ENCODE data around the gene SORBS2. TPM values are rescaled to one million over a fixed set of nuclear protein-coding genes. Genes with fewer than 3 reads are reported as not detected.

The SORBS2 gene
- total and polyA plus RNA-seq, 2 donors (not counting 1 experiment from before 2014, with no cell fraction given), result 0.33 to 3.0 TPM

GRCh38 chr4:185841451-185841850, 29.5 kb upstream of the SORBS2 start:
- H3K4me3 ChIP-seq (replicated peaks in 1 of 4; ENCODE audit: control extremely low read depth in 1 of 4, insufficient read depth in 1 of 4, low read depth in 3 of 4, low read length in 4 of 4), result no peak overlapping the region
- no peaks in the 10 kb centered on the region for H3K27me3 ChIP-seq (ENCODE audit: control insufficient read depth, insufficient read depth, low read length)
- no peaks in the 10 kb centered on the region for H4K20me1 ChIP-seq (ENCODE audit: control insufficient read depth, extremely low read depth, insufficient read depth, low read length)
- TF ChIP-seq EZH2 (IDR thresholded peaks at IDR 0.05; ENCODE audit: low read length, missing control alignments), result no peak
- H3K79me2 ChIP-seq (ENCODE audit: control insufficient read depth, insufficient read depth, low read length), result no peaks in the 10 kb centered on the region
- H2AFZ ChIP-seq (ENCODE audit: low read length), result no peak overlapping the region
- DNase-seq (ENCODE audit: low read depth in 2 of 2), result no peak
- H3K36me3 ChIP-seq (ENCODE audit: control insufficient read depth, insufficient read depth, low read length), result no peaks in the 10 kb centered on the region
- no peak overlapping the region for H3K9ac ChIP-seq (ENCODE audit: insufficient read depth, low read length)
- H3K9me3 ChIP-seq (ENCODE audit: control insufficient read depth, insufficient read depth, low read depth, low read length), result no peaks in the 10 kb centered on the region
- H3K27ac ChIP-seq (ENCODE audit: insufficient read depth, low read length), result no peak overlapping the region
- H3K4me1 ChIP-seq (ENCODE audit: control insufficient read depth, extremely low read depth, insufficient read depth, low read length), result peaks cover 19% of the 10 kb centered on the region
- no peak overlapping the region for H3K4me2 ChIP-seq (ENCODE audit: extremely low read depth, insufficient read depth, low read length)

GRCh38 chr4:185840953-185841352, 29.0 kb upstream of the SORBS2 start:
- no peak for TF ChIP-seq CTCF (conservative IDR thresholded peaks at IDR 0.05 in 1 of 2, IDR thresholded peaks at IDR 0.05 in 1 of 2; ENCODE audit: low read depth in 1 of 2, low read length in 2 of 2)
- TF ChIP-seq EZH2 (IDR thresholded peaks at IDR 0.05; ENCODE audit: low read length, missing control alignments), result no peak
- Histone ChIP-seq H3K9ac (ENCODE audit: insufficient read depth, low read length) (no peak overlapping the region), H3K9me3 (ENCODE audit: control insufficient read depth, insufficient read depth, low read depth, low read length) (no peaks in the 10 kb centered on the region), H3K27me3 (ENCODE audit: control insufficient read depth, insufficient read depth, low read length) (no peaks in the 10 kb centered on the region), H3K36me3 (ENCODE audit: control insufficient read depth, insufficient read depth, low read length) (no peaks in the 10 kb centered on the region), H3K79me2 (ENCODE audit: control insufficient read depth, insufficient read depth, low read length) (no peaks in the 10 kb centered on the region), H3K4me3 (replicated peaks in 1 of 4; ENCODE audit: control extremely low read depth in 1 of 4, insufficient read depth in 1 of 4, low read depth in 3 of 4, low read length in 4 of 4) (no peak overlapping the region), H3K4me2 (ENCODE audit: extremely low read depth, insufficient read depth, low read length) (no peak overlapping the region), H4K20me1 (ENCODE audit: control insufficient read depth, extremely low read depth, insufficient read depth, low read length) (no peaks in the 10 kb centered on the region), H3K4me1 (ENCODE audit: control insufficient read depth, extremely low read depth, insufficient read depth, low read length) (peaks cover 19% of the 10 kb centered on the region), H2AFZ (ENCODE audit: low read length) (no peak overlapping the region), H3K27ac (ENCODE audit: insufficient read depth, low read length) (no peak overlapping the region)
- no peak for DNase-seq (ENCODE audit: low read depth in 2 of 2)

- Histone ChIP-seq H3K4me1 (ENCODE audit: control insufficient read depth, extremely low read depth, insufficient read depth, low read length) (peaks cover 19% of the 10 kb centered on the region), H3K9ac (ENCODE audit: insufficient read depth, low read length) (no peak overlapping the region), H3K4me3 (replicated peaks in 1 of 4; ENCODE audit: control extremely low read depth in 1 of 4, insufficient read depth in 1 of 4, low read depth in 3 of 4, low read length in 4 of 4) (no peak overlapping the region), H2AFZ (ENCODE audit: low read length) (no peak overlapping the region), H3K79me2 (ENCODE audit: control insufficient read depth, insufficient read depth, low read length) (no peaks in the 10 kb centered on the region), H3K4me2 (ENCODE audit: extremely low read depth, insufficient read depth, low read length) (no peak overlapping the region), H3K9me3 (ENCODE audit: control insufficient read depth, insufficient read depth, low read depth, low read length) (no peaks in the 10 kb centered on the region), H3K27me3 (ENCODE audit: control insufficient read depth, insufficient read depth, low read length) (no peaks in the 10 kb centered on the region), H3K36me3 (ENCODE audit: control insufficient read depth, insufficient read depth, low read length) (no peaks in the 10 kb centered on the region), H4K20me1 (ENCODE audit: control insufficient read depth, extremely low read depth, insufficient read depth, low read length) (no peaks in the 10 kb centered on the region), H3K27ac (ENCODE audit: insufficient read depth, low read length) (peak overlapping the region; percentile 75)
- DNase-seq (ENCODE audit: low read depth in 2 of 2), result peak in 1 of 2 donors; percentile 62
- no peak for TF ChIP-seq CTCF (conservative IDR thresholded peaks at IDR 0.05 in 1 of 2, IDR thresholded peaks at IDR 0.05 in 1 of 2; ENCODE audit: low read depth in 1 of 2, low read length in 2 of 2)
- no peak for TF ChIP-seq EZH2 (IDR thresholded peaks at IDR 0.05; ENCODE audit: low read length, missing control alignments)
Observed at GRCh38 chr4:185840201-185840600, 28.2 kb upstream of the SORBS2 start.

Data from fibroblast of lung (primary cell).